Measurements from ENCODE around the gene MCM9. TPM values are rescaled to one million over a fixed set of nuclear protein-coding genes. Genes with fewer than 3 reads are reported as not detected.

MCM9 gene
- total RNA-seq, 1 experiment from 2014 or later = 14.9 TPM

- no peak for TF ChIP-seq PRDM15 (CRISPR knock-in tag; IDR thresholded peaks at IDR 0.05)
- no peak for TF ChIP-seq ZNF671 (CRISPR knock-in tag; IDR thresholded peaks at IDR 0.05)
- no peak for TF ChIP-seq CREB1 (CRISPR knock-in tag; IDR thresholded peaks at IDR 0.05)
- 0 out of 2 replicates have a peak, but pooled peaks have one; percentile 43 for TF ChIP-seq ESRRA (CRISPR knock-in tag; IDR thresholded peaks at IDR 0.05; ENCODE audit: borderline replicate concordance)
- no peak for TF ChIP-seq ATF1 (CRISPR knock-in tag; IDR thresholded peaks at IDR 0.05)
- TF ChIP-seq SP1 (CRISPR knock-in tag; conservative IDR thresholded peaks at IDR 0.05) = no peak
- no peak for TF ChIP-seq ZNF281 (CRISPR knock-in tag; IDR thresholded peaks at IDR 0.05)
- no peak for TF ChIP-seq ATF3 (CRISPR knock-in tag; conservative IDR thresholded peaks at IDR 0.05)
- no peak for TF ChIP-seq HMGA2 (CRISPR knock-in tag; IDR thresholded peaks at IDR 0.05)
- no peak; the same call in 1 of the 2 replicates for TF ChIP-seq GABPB1 (CRISPR knock-in tag; IDR thresholded peaks at IDR 0.05)
- TF ChIP-seq MYBL2 (CRISPR knock-in tag; IDR thresholded peaks at IDR 0.05) = no peak
- TF ChIP-seq CREM (CRISPR knock-in tag; IDR thresholded peaks at IDR 0.05) = no peak
- TF ChIP-seq JUN (CRISPR knock-in tag; IDR thresholded peaks at IDR 0.05) = no peak
Observed at GRCh38 chr6:118894425-118895260, 40.3 kb downstream of the MCM9 start (continued).

GRCh38 chr6:118893807-118894424 lies 41.0 kb downstream of the MCM9 start, which contains the start of gene ASF1A:
Gene ASF1A (plus strand): TSS chr6:118894152. CDS start chr6:118894414, 262 bp downstream.
- no peaks in the 10 kb centered on the region for H3K9me3 Mint-ChIP-seq
- peak; percentile 84 for ATAC-seq
- peak within 1 kb of the TSS; percentile 88 for H3K4me3 Mint-ChIP-seq
- no peaks in the 10 kb centered on the region for H3K27me3 Mint-ChIP-seq (ENCODE audit: low read depth)
- H3K4me1 Mint-ChIP-seq = peaks cover 42% of the 10 kb centered on the region
- H3K27ac Mint-ChIP-seq = peak within 1 kb of the TSS; percentile 98
- H3K36me3 Mint-ChIP-seq = peaks cover 10% of the 10 kb centered on the region
- ChIA-PET POLR2A (interaction anchor here (1.0 to 3.2 kb wide), 3 partner anchors 11 to 130 kb away, joined by 3 to 20 read pairs (median 4); no protein-coding TSS in a partner anchor), CTCF (interaction anchor here (0.6 to 2.7 kb wide), 5 partner anchors 11 to 217 kb away, joined by 3 to 12 read pairs (median 6); no protein-coding TSS in a partner anchor)
- peak; percentile 94 for DNase-seq (ENCODE audit: low spot score)
- no peak for TF ChIP-seq IRF1 (CRISPR knock-in tag; IDR thresholded peaks at IDR 0.05)
- TF ChIP-seq SP1 (CRISPR knock-in tag; conservative IDR thresholded peaks at IDR 0.05) = peak; percentile 93
- TF ChIP-seq HMGXB4 (CRISPR knock-in tag; IDR thresholded peaks at IDR 0.05) = peak; percentile 8; the same call in 1 of the 2 replicates
- no peak for TF ChIP-seq CDX4 (CRISPR knock-in tag; IDR thresholded peaks at IDR 0.05; ENCODE audit: borderline replicate concordance)
- TF ChIP-seq FOXJ3 (CRISPR knock-in tag; IDR thresholded peaks at IDR 0.05; ENCODE audit: borderline replicate concordance) = no peak
- TF ChIP-seq PREB (CRISPR knock-in tag; IDR thresholded peaks at IDR 0.05; ENCODE audit: borderline replicate concordance) = no peak
- TF ChIP-seq E2F5 (CRISPR knock-in tag; IDR thresholded peaks at IDR 0.05) = 0 out of 2 replicates have a peak, but pooled peaks have one; percentile 29
- TF ChIP-seq NFYB (CRISPR knock-in tag; conservative IDR thresholded peaks at IDR 0.05; ENCODE audit: low read depth) = 0 out of 2 replicates have a peak, but pooled peaks have one; percentile 8

Measured in WTC11 (cell line).